Islet precursor cell (in vitro differentiated cells): Measurements from ENCODE around the gene MSL2.
"Not testable (repeated sequence)": the region's sequence is repeated elsewhere in the genome, so short reads cannot be mapped to it uniquely, and the experiment has no call there.

Experiments
- DNase-seq: peaks from one replicate; pipeline ENCODE4 v3.0.0-alpha.2; 2018

Gene MSL2

DNA sequence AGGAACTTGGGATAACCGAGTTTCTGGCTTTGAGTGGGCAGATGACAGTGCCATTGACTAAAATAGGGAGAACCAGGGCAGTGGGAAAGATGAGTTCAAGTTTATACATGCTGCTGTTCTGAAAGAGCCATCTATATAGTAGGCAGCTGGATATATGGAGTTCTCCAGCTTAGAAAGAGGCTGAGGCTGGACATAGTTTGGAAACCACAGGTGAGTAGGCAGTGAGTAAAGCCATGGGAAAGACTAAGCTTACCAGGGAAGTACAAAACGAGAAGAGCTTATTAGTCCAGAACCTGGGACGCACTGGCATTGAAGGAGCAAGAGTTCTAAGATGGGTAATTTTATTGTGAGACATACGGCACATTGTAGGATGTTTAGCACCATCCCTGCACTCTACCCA, 54.2 kb downstream of the MSL2 start:
- DNase-seq, result no peak

DNA sequence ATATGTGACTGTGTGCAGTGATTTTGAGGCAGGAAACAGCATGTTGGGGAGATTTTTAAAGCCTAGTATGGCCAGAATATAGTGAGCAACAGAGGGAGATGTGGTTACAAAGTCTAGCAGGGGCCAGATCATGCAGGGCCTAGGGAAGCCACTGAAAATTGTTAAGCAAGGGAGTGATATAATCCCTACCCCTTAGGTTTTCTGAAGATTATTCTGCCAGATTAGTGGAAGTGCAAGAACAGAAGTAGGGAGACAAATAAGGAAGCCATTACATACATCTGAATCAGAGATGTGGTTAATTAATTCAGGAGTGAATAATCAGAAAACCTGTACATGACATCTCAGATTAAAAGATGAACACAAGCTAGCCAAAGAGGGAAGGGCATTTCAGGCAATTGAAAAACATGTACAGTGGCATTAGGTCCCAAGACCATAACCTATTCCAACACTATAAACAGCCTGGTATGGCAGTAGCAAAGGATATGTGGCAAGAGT, 54.8 kb downstream of the MSL2 start:
- no peak for DNase-seq

DNA sequence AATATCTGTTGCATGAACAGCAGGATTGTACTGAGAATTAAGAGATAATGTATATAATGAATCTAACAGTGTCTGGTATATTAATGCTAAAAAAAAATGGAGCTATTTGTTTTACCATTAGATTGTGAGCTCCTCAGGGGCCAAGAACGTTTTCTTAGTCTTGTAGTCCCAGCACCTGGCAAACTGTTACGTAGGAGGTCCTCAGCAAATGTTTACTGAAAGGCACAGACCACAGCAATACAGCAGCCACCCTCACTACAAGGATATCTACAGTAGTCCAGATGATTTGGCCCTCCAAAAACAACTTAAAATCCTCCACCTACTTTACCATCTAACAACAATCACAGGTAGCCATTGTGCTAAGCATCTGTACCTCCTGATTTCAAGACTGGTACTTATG, 59.7 kb downstream of the MSL2 start:
- no peak for DNase-seq

DNA sequence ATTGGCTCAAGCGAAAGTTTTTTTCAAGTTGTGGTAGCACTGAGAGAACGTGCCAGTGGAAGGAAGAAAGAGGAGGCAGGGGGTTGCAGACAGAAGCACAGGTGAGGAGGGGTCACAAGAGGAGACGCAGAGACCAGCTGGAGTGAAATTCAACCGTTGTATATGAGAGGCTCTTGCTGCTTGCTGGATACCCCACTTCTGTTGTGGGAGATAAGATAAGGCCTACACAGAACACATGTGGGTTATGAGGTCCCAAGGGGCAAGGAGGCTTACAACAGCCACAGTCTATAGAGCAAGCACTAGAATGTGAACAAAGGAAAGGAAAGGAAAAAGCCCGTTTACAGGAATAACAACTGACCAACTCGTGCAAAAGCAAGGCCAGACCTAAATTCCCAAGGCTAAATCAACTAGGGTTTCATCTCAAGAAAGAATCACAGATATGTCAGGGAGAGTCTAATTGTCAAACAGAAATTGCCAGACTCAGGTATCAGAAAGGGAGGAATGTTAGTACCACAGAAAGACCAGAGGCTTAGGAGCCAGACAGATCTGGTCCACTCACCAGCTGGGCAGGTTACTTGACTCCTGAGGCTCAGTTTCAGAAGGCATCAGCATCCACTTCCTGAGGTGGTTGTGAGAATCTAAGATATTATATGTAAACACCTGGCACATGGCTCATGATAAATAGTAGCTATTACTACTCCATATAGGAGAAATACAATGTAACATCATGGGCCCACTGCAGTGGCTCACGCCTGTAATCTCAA, 60.9 kb downstream of the MSL2 start:
- no peak for DNase-seq

DNA sequence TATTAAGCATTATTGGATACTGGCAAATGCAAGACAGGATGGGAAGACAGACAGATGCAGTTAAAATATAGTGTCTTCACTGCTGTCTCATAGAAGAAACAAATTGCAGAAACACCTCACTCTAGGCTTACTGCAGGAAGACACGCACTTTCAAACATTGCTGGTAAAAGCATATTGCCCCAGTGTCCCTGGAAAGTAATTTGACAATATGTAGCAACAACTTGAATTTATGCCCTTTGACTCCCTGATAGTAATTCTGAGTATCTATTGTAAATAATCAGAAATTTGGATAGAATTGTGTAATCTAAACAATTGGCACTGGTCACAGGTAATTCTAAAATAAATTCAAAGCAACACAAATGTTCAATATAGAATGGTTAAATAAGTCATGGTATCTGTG, 62.0 kb downstream of the MSL2 start:
- no peak for DNase-seq

DNA sequence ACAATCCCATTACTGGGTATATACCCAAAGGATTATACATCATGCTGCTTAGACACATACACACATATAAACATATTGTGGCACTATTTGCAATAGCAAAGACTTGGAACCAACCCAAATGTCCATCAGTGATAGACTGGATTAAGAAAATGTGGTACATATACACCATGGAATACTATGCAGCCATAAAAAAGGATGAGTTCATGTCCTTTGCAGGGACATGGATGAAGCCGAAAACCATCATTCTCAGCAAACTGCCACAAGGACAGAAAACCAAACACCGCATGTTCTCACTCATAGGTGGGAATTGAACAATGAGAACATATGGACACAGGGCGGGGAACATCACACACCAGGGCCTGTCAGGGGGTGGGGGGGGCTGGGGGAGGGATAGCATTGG, 64.5 kb downstream of the MSL2 start:
- DNase-seq, result not testable (repeated sequence)

DNA sequence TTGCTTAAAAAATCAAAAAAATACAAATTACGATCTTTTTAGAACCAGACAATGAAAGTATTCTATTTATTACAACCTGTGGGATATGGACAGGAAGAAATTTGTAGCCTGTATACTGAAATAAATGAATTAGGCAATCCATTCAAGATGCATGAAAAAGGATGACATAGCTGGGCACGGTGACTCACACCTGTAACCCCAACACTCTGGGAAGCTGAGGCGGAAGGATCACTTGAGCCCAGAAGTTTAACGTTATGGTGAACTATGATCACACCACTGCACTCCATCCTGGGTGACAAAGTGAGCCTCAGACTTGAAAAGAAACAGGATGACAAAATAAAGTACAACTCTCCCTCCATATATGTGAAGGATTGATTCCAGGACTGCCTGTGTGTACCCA, 74.1 kb downstream of the MSL2 start:
- DNase-seq, result no peak

DNA sequence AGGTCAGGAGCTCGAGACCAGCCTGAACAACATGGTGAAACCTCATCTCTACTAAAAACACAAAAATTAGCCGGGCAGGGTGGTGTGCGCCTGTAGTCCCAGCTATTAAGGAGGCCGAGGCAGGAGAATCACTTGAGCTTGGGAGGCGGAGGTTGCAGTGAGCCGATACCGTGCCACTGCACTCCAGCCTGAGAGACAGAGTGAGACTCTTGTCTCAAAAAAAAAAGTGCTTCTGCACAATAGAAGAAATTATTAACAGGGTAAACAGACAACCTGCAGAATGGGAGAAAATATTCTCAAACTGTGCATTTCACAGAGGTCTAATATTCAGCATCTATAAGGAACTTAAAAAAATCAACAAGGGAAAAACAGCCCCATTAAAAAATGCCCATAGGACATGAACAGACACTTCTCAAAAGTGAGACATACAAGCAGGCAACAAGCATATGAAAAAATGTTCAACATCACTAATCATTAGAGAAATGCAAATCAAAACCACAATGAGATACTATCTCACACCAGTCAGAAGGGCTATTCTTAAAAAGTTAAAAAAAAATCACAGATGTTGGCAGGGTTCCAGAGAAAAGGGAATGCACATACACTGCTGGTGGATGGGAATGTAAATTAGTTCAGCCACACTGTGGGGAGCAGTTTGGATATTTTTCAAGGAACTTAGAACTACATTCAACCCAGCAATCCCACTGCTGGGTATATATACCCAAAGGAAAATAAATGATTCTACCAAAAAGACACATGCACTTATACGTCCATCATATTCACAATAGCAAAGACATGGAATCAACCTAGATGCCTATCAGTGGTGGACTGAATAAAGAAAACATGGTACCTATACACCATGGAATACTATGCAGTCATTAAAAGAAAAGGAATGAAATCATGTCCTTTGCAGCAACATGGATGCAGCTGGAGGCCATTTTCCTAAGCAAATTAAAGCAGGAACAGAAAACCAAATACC, 75.5 kb downstream of the MSL2 start:
- no peak for DNase-seq

DNA sequence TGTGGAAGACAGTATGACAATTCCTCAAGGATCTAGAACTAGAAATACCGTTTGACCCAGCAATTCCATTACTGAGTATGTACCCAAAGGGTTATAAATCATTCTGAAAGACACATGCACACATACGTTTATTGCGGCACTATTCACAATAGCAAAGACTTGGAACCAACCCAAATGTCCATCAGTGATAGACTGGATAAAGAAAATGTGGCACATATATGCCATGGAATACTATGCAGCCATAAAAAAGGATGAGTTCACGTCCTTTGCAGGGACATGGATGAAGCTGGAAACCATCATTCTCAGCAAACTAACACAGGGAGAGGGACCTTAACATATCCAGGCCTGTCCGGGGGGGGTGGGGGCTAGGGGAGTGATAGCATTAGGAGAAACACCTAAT, 76.4 kb downstream of the MSL2 start:
- not testable (repeated sequence) for DNase-seq

DNA sequence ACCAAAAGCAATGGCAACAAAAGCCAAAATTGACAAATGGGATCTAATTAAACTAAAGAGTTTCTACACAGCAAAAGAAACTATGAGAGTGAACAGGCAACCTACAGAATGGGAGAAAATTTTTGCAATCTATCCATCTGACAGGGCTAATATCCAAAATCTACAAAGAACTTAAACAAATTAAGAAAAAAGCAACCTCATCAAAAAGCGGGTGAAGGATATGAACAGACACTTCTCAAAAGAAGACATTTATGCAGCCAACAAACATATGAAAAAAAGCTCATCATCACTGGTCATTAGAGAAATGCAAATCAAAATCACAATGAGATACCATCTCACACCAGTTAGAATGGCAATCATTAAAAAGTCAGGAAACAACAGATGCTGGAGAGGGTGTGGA, 76.8 kb downstream of the MSL2 start:
- DNase-seq, result not testable (repeated sequence)

DNA sequence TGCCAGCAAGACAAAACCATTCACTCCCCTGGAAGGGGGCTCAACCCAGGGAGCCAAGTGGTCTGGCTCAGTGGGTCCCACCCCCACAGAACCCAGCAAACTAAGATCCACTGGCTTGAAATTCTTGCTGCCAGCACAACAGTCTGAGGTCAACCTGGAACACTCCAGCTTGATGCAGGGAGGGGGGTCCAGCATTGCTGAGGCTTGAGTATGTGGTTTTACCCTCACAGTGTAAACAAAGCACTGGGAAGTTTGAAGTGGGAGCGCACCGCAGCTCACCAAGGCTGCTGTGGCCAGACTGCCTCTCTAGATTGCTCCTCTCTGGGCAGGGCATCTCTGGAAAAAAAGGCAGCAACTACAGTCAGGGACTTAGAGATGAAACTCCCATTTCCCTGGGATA, 81.7 kb downstream of the MSL2 start:
- no peak for DNase-seq

DNA sequence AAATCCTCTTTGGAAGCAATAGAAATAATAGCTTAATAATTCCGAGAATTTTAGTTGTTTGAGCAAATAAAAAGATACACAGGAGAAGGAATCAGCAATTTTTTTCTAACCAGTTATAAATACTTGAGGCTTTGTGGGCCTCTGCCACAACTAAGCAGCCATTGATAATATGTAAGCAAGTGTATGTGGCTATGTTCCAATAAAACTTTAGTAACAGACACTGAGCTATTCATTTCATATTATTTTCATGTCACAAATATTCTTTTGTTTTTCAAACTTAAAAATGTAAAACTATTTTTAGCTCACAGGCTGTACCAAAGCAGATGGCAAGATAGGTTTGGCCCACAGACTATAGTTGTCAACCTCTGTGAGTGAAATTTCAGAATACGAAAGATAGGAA, 85.7 kb downstream of the MSL2 start:
- DNase-seq, result no peak

DNA sequence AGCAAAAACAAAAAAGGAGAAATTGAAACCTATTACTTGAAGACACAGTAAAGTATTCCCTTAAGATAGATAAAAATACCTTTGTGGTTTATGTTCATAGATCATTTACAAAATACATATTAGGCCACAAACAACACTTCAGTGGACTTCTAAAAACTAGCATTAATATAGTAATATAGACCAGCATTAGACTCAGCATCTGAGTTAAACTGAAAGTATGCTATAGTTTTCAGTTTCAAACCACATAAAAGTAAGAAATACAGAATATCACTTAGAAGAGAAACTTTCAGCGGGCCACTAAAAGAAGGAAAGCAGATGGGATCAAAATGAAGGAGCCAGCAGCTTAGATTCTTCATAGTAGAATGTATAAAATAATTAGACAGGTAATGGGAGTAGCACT, 86.6 kb downstream of the MSL2 start:
- DNase-seq, result no peak

DNA sequence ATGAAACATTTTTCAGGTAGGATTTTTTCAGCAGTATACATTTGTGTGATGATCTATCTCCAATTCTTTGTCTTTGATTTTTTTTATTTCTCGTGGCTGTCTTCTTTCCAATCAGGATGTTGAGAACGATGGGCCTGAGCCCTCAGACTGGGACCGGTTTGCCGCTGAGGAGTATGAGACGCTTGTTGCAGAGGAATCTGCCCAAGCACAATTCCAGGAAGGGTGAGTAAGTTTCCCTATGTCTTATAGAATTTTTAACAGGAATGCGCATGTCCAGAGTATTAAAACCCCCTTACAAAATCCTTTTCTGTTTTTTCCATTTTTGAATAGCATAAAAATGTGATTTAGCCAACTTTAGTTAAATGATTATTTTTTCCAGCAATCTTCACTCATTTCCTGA, 90.0 kb downstream of the MSL2 start:
- DNase-seq, result no peak

DNA sequence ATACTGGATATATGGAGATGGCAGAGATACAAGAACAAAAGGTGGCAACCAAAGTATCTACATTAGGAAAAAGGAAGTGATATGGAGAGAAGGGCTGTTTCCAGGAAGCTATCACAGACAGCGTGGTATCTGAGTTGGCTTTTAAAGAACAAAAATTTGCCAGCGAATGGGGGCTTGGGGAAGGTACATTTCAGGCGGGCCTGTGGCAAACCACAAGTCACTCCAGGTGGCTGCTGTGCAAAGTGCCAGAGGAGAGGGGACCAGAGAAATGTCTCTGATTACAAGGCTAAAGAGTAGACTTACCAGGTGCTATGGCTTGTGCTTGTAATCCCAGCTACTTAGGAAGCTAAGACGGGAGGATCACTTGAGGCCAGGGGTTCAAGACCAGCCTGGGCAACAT, 91.1 kb downstream of the MSL2 start:
- no peak for DNase-seq
